ENCODE results near the gene VSTM2L.

DNA sequence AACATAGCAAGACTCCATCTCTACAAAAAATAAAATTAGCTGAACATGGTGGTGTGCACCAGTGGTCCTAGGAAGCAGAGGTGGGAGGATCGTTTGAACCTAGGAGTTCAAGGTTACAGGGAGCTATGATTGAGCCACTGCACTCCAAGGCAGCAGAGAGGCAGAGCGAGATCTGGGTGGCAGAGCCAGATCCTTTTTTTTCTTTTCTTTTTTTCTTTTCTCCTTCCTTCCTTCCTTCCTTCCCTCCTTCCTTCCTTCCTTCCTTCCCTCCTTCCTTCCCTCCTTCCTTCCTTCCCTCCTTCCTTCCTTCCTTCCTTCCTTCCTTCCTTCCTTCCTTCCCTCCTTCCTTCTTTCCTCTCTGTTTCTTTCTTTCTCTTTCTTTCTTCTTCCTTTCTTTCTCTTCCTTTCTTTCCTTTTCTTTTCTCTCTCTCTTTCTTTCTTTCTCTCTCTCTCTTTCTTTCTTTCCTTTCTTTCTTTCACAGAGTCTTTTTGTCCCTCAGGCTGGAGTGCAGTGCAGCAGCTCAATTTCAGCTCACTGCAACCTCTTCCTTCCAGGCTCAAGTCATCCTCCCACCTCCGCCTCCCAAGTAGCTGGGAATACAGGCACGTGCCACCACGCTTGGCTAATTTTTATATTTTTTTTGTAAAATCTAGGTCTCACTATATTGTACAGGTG lies 9.2 kb upstream of the VSTM2L start:
- TF ChIP-seq, protein P1, sequence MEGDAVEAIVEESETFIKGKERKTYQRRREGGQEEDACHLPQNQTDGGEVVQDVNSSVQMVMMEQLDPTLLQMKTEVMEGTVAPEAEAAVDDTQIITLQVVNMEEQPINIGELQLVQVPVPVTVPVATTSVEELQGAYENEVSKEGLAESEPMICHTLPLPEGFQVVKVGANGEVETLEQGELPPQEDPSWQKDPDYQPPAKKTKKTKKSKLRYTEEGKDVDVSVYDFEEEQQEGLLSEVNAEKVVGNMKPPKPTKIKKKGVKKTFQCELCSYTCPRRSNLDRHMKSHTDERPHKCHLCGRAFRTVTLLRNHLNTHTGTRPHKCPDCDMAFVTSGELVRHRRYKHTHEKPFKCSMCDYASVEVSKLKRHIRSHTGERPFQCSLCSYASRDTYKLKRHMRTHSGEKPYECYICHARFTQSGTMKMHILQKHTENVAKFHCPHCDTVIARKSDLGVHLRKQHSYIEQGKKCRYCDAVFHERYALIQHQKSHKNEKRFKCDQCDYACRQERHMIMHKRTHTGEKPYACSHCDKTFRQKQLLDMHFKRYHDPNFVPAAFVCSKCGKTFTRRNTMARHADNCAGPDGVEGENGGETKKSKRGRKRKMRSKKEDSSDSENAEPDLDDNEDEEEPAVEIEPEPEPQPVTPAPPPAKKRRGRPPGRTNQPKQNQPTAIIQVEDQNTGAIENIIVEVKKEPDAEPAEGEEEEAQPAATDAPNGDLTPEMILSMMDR (IDR thresholded peaks at IDR 0.05), result no peak
- no peak for TF ChIP-seq EP300 (IDR thresholded peaks at IDR 0.05)
